Subcutaneous abdominal adipose tissue (tissue), 5 donors: Measurements from ENCODE around the gene HSPA12A.

Source experiments
- H3K27ac ChIP-seq: one replicate; pipeline ENCODE4 v1.7.0; 2013; ENCODE audit warnings: low read depth, mild to moderate bottlenecking, inconsistent platforms, low read length, moderate library complexity
- H3K27me3 ChIP-seq, 5 donors: one replicate each; pipeline ENCODE4 v1.7.0; 2013; ENCODE audit warnings: low read length in 5 of 5, inconsistent platforms in 1 of 5; ENCODE audit not compliant: control insufficient read depth in 5 of 5, insufficient read depth in 4 of 5
- H3K36me3 ChIP-seq, 5 donors: one replicate each; pipeline ENCODE4 v1.7.0; 2013; ENCODE audit warnings: low read length in 5 of 5; ENCODE audit not compliant: control insufficient read depth in 5 of 5, insufficient read depth in 5 of 5
- H3K4me1 ChIP-seq, 5 donors: one replicate each; pipeline ENCODE4 v1.7.0; 2013; ENCODE audit warnings: low read length in 5 of 5, mild to moderate bottlenecking in 3 of 5, moderate library complexity in 1 of 5; ENCODE audit not compliant: control insufficient read depth in 5 of 5, insufficient read depth in 5 of 5
- H3K4me3 ChIP-seq, 5 donors: one replicate each; pipeline ENCODE4 v1.7.0; 2013; ENCODE audit warnings: low read length in 5 of 5, low read depth in 1 of 5
- H3K9ac ChIP-seq, 5 donors: one replicate each; pipeline ENCODE4 v1.7.0; 2013; ENCODE audit warnings: low read length in 5 of 5, mild to moderate bottlenecking in 4 of 5, moderate library complexity in 3 of 5
- H3K9me3 ChIP-seq, 5 donors: one replicate each; pipeline ENCODE4 v1.7.0; 2013; ENCODE audit warnings: low read length in 5 of 5; ENCODE audit not compliant: control insufficient read depth in 5 of 5
- donor health status: healthy.
- donor health status: healthy.
- donor health status: healthy.
- donor health status: healthy.
- donor health status: healthy.

HSPA12A gene

DNA sequence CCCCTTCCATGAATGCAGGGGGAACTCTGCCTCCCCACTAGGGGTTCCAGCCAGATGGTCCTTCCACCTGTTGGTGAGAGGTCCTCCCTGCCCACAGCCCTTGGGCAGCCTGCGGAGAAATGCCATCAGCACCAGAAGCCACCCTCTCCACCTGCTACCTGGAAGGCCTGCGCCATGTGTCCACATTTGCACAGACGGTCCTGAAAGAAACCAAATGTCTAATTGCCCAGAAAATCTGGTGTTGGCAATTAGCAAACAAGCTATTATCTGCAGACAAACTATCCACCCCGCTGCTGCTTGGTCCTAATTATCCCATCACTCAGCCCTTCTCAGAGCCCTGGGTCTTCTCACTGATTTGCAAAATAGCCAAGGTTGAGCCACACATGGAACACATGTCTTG is 32.3 kb downstream of the HSPA12A start:
- peaks cover 8 to 71% (median 54%) of the 10 kb centered on the region in 5 donors for H3K4me1 ChIP-seq
- H3K9me3 ChIP-seq, result no peaks in the 10 kb centered on the region
- H3K4me3 ChIP-seq, result no peak overlapping the region
- H3K27ac ChIP-seq, result peak overlapping the region; percentile 65
- H3K9ac ChIP-seq, result no peak overlapping the region
- no peaks in the 10 kb centered on the region for H3K27me3 ChIP-seq
- H3K36me3 ChIP-seq, result no peaks in the 10 kb centered on the region

DNA sequence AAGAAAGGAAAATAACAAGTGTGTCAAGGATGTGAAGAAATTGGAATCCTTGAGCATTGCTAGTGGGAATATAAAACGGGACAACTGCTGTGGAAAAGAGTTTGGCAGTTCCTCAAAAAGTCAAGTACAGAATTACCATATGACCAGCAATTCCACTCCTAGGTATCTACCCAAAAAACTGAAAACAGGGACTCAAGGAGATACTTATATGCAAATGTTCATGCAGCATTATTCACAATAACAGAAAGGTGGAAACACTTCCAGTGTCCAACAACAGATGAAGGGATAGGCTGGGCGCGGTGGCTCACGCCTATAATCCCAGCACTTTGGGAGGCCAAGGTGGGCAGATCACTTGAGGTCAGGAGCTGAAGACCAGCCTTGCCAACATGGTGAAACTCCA is 33.5 kb downstream of the HSPA12A start:
- H3K27me3 ChIP-seq, result no peaks in the 10 kb centered on the region
- H3K27ac ChIP-seq, result peak overlapping the region; percentile 70
- H3K4me3 ChIP-seq, result no peak overlapping the region

DNA sequence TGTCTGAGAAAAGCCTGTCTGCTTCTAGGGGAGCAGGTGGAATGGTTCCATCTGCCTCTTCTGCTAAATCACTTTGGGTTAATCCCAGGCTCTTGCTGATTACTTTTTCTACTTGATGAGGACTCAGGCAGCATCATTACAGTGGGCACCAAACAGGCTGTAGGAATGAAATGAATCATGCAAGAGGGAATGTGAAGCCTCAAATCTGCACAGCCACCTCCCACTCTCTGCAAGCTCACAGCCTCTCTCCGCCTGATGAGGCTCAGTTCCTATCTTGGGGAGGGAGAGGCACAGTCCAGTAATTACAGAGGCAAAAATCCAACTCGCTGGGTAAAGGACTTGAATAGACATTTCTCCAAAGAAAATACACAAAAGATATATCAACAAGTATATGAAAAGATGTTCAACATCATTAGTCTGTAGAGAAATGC is 34.0 kb downstream of the HSPA12A start:
- Histone ChIP-seq H3K4me1 (peaks cover 8 to 73% (median 59%) of the 10 kb centered on the region in 5 donors), H3K36me3 (peaks cover 0 to 6% (median 0%) of the 10 kb centered on the region in 5 donors), H3K27me3 (no peaks in the 10 kb centered on the region), H3K9me3 (no peaks in the 10 kb centered on the region), H3K4me3 (no peak overlapping the region), H3K9ac (no peak overlapping the region), H3K27ac (peak overlapping the region; percentile 70)

More for the DNA sequence above, 33.5 kb downstream of the HSPA12A start:
- peaks cover 8 to 77% (median 59%) of the 10 kb centered on the region in 5 donors for H3K4me1 ChIP-seq
- no peaks in the 10 kb centered on the region for H3K9me3 ChIP-seq
- H3K36me3 ChIP-seq, result peaks cover 0 to 6% (median 0%) of the 10 kb centered on the region in 5 donors
- H3K9ac ChIP-seq, result no peak overlapping the region

DNA sequence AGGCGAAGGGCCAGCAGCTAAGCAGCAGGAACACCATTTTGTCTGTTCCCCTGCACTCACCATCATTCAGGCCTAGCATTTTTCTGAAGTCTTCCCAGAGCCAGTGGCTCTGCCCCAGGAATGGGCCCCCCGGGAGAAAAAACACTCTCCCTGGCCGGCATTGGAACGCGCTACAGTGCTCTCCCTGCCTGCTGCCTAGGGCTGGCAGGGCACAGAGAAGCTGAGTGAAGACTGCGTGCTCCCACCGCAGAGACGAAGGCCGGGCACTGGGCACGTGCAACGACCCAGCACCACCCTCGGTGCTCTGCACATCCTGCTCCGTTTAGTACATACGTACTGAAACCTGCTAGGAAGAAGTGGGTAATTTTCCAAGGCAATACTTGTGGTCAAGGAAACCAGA is 34.4 kb downstream of the HSPA12A start:
- Histone ChIP-seq H3K4me1 (peaks cover 8 to 72% (median 59%) of the 10 kb centered on the region in 5 donors), H3K9ac (no peak overlapping the region), H3K27me3 (no peaks in the 10 kb centered on the region), H3K36me3 (peaks cover 0 to 10% (median 3%) of the 10 kb centered on the region in 5 donors), H3K4me3 (no peak overlapping the region), H3K27ac (peak overlapping the region; percentile 70), H3K9me3 (no peaks in the 10 kb centered on the region)

DNA sequence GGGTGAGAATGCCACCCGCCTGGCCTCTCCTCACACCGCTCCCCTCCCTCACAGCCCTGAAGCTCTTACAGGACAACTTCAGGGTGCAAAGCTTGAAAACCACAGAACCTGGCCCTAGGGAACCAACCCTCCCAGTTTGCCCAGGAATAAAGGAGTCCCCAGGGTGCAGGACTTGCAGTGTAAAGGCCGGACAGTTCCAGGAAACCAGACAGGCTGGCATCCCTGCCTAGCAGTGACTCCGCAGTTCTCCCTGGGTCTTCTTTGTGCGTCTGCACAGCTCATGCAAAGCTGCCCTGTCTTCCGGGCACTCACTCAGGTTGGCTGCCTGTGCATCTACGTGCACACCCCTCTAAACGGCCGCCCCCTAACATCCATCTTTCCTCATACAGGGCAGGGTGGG is 36.1 kb downstream of the HSPA12A start:
- H3K36me3 ChIP-seq, result peaks cover 0 to 11% (median 6%) of the 10 kb centered on the region in 5 donors
- H3K9ac ChIP-seq, result no peak overlapping the region
- H3K4me1 ChIP-seq, result peaks cover 8 to 75% (median 64%) of the 10 kb centered on the region in 5 donors
- no peaks in the 10 kb centered on the region for H3K9me3 ChIP-seq
- H3K4me3 ChIP-seq, result no peak overlapping the region
- peak overlapping the region; percentile 70 for H3K27ac ChIP-seq
- H3K27me3 ChIP-seq, result no peaks in the 10 kb centered on the region

DNA sequence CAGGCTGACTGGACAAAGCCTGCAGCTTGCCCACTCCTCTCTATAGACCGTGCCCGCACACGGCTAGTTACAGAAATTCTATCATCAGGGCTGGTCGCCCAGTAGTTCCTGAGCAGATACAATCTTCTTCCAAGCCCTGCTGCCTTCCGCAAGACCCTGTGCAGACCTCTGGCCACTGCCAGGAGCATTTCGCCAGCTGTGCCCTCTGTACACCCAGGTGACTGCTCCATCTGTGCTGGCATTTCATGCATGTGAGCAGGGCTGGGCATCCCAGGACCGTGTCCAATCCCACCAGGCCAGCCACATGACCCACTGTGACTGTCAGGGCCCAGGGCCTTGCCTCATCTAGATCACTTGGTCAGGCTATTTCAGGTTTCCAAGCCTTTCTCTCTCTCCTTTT is 36.9 kb downstream of the HSPA12A start:
- Histone ChIP-seq H3K4me3 (no peak overlapping the region), H3K27me3 (no peaks in the 10 kb centered on the region), H3K4me1 (peaks cover 6 to 67% (median 56%) of the 10 kb centered on the region in 5 donors), H3K36me3 (peaks cover 0 to 15% (median 13%) of the 10 kb centered on the region in 5 donors), H3K9ac (peak overlapping the region in 1 of 5 donors; percentile 24), H3K9me3 (no peaks in the 10 kb centered on the region), H3K27ac (peak overlapping the region; percentile 70)

DNA sequence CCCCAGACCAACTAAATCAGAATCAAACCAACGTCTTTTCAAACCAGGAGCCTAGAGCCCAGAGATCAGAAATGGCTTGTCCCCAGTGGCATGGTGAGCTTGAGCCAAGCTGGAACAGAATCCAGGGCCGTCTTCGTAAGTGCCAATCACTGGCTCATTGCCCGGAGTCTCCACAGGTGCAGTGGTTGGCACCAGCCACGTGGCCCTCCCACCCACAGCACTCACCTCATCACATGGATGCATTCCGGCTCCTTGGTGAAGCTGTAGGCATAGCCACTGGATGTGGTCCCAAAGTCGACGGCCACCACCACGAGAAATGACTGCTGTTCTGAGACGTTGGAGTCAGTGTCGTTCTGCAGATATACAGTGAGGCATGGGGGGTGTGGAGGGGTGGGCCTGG is 37.4 kb downstream of the HSPA12A start:
- Histone ChIP-seq H3K27me3 (no peaks in the 10 kb centered on the region), H3K4me1 (peaks cover 6 to 61% (median 51%) of the 10 kb centered on the region in 5 donors), H3K4me3 (no peak overlapping the region), H3K9ac (no peak overlapping the region), H3K27ac (peak overlapping the region; percentile 70), H3K36me3 (peaks cover 0 to 18% (median 14%) of the 10 kb centered on the region in 5 donors), H3K9me3 (no peaks in the 10 kb centered on the region)

DNA sequence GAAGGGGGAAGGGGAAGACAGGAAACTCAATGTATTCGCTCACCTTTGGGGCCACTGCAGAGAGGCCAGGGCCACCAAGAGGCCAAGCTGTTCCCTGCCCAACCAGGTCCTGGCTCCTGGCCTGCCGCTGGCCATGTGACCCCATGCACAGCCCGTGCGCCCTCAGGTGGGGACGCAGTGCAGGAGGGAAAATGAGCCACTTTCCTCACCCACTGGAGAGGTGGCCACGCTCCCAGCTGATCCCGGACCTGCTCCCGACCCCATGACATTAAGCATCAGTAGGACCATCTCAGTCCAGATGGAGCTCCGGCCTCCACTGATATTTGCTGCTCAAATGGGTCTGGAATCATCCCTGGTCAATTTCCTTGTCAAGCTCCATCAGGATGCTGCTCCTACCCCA is 40.2 kb downstream of the HSPA12A start:
- Histone ChIP-seq H3K27ac (no peak overlapping the region), H3K9ac (no peak overlapping the region), H3K9me3 (no peaks in the 10 kb centered on the region), H3K36me3 (peaks cover 8 to 33% (median 31%) of the 10 kb centered on the region in 5 donors), H3K4me1 (peaks cover 0 to 36% (median 26%) of the 10 kb centered on the region in 5 donors), H3K4me3 (no peak overlapping the region), H3K27me3 (no peaks in the 10 kb centered on the region)

DNA sequence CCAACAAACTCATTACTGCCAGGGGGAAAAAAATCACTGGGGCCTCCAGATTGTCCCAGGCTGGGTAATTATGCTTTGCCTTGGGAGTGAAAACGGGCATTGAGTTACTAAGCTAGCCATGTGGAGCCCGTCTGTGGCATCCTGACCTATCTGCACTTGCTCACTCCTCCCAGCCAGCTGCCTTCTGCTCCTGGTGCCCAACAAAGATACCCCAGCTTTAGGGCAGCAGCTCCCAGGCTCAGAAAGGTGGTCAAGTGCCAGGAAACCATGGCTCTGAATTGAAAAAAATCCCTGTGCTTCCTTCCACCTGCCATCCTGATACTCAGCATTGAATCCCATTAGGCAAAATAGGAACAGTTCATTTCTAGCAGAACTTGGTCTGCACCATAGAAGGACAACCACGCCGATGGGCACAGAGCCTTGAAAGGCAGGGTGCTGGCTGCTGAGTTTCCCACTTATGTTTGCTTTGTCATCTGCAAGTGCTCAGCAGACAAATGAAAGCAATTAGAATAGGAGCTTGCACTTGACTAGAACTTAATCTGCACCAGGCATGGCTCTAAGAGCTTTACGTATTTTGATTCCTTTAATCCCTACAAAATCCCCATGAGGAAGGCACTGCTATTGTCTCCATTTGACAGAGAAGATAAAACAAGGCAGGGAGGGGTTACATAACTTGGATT is 42.8 kb downstream of the HSPA12A start:
- no peak overlapping the region for H3K27ac ChIP-seq
- peaks cover 0 to 13% (median 10%) of the 10 kb centered on the region in 5 donors for H3K4me1 ChIP-seq
- no peak overlapping the region for H3K9ac ChIP-seq
- no peak overlapping the region for H3K4me3 ChIP-seq
- peaks cover 8 to 37% (median 31%) of the 10 kb centered on the region in 5 donors for H3K36me3 ChIP-seq
- H3K27me3 ChIP-seq, result no peaks in the 10 kb centered on the region
- H3K9me3 ChIP-seq, result no peaks in the 10 kb centered on the region

DNA sequence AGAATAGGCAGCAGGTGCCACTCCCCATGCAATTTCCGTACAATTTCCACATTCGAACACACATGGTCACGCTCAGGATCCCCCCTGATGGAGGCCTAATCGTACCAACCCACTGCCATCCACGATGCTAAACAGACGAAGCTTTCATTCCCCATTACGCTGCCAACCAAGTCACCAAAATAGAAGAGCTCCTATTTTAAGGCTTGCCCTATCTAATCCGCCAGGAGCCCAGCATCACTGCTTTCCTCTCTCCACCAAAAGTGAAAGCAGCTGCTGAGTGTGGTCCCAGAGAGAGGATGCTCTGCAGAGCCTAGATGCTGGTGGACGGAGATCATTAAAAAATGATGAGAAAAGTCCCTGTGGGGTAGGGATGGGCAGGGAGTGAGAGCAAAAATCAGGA is 43.3 kb downstream of the HSPA12A start:
- no peak overlapping the region for H3K27ac ChIP-seq
- peaks cover 0 to 15% (median 12%) of the 10 kb centered on the region in 5 donors for H3K4me1 ChIP-seq
- H3K9ac ChIP-seq, result no peak overlapping the region
- H3K36me3 ChIP-seq, result peaks cover 8 to 37% (median 31%) of the 10 kb centered on the region in 5 donors
- H3K27me3 ChIP-seq, result no peaks in the 10 kb centered on the region
- no peak overlapping the region for H3K4me3 ChIP-seq
- H3K9me3 ChIP-seq, result no peaks in the 10 kb centered on the region
